Amniotic stem cell (primary cell): ENCODE results near the gene ARHGEF10L.

Source experiments
- DNase-seq: peaks from one replicate; lab custom pipeline; 2025; lab: John Stamatoyannopoulos, UW

Gene ARHGEF10L

GRCh38 chr1:17661546-17662157 lies 122.2 kb downstream of the ARHGEF10L start:
- DNase-seq: no peak

- DNase-seq: no peak
Observed at GRCh38 chr1:17662296-17662695, 122.8 kb downstream of the ARHGEF10L start.

- DNase-seq: no peak
Observed at GRCh38 chr1:17662786-17663185, 123.3 kb downstream of the ARHGEF10L start.

- DNase-seq: no peak
Observed at GRCh38 chr1:17663646-17664045, 124.1 kb downstream of the ARHGEF10L start.

- DNase-seq: no peak
Observed at GRCh38 chr1:17664322-17664721, 124.8 kb downstream of the ARHGEF10L start.

GRCh38 chr1:17665054-17665453 lies 125.6 kb downstream of the ARHGEF10L start:
- DNase-seq: no peak

- no peak for DNase-seq
Observed at GRCh38 chr1:17665950-17666720, 126.6 kb downstream of the ARHGEF10L start.

- no peak for DNase-seq
Observed at GRCh38 chr1:17667641-17668040, 128.1 kb downstream of the ARHGEF10L start.

GRCh38 chr1:17668195-17668594 lies 128.7 kb downstream of the ARHGEF10L start:
- no peak for DNase-seq

GRCh38 chr1:17668624-17669175 lies 129.2 kb downstream of the ARHGEF10L start:
- DNase-seq: no peak

GRCh38 chr1:17669305-17669704 lies 129.8 kb downstream of the ARHGEF10L start:
- DNase-seq: no peak

GRCh38 chr1:17669866-17670451 lies 130.5 kb downstream of the ARHGEF10L start:
- DNase-seq: no peak

- no peak for DNase-seq
Observed at GRCh38 chr1:17670587-17671313, 131.3 kb downstream of the ARHGEF10L start.

GRCh38 chr1:17671314-17671705 lies 131.8 kb downstream of the ARHGEF10L start:
- no peak for DNase-seq

GRCh38 chr1:17671741-17672140 lies 132.2 kb downstream of the ARHGEF10L start:
- no peak for DNase-seq

- DNase-seq: no peak
Observed at GRCh38 chr1:17672226-17672625, 132.7 kb downstream of the ARHGEF10L start.

- DNase-seq: no peak
Observed at GRCh38 chr1:17673329-17674072, 134.0 kb downstream of the ARHGEF10L start.

- no peak for DNase-seq
Observed at GRCh38 chr1:17674726-17675500, 135.4 kb downstream of the ARHGEF10L start.

GRCh38 chr1:17675744-17676143 lies 136.2 kb downstream of the ARHGEF10L start:
- no peak for DNase-seq

GRCh38 chr1:17676387-17677060 lies 137.0 kb downstream of the ARHGEF10L start:
- no peak for DNase-seq
